ENCODE results near the gene ING3.

The ING3 gene

GRCh38 chr7:120933475-120933874 is 17.1 kb upstream of the ING3 start:
- no peak overlapping the region for H2AFZ ChIP-seq (ENCODE audit: low read depth, low read length)
- H3K27me3 ChIP-seq (ENCODE audit: insufficient read depth, low read length): no peaks in the 10 kb centered on the region
- no peaks in the 10 kb centered on the region for H3K4me1 ChIP-seq (ENCODE audit: insufficient read depth, low read length)
- no peaks in the 10 kb centered on the region for H3K36me3 ChIP-seq (ENCODE audit: insufficient read depth, low read length)
- H3K9me3 ChIP-seq (ENCODE audit: low read length): no peaks in the 10 kb centered on the region
- H3K4me3 ChIP-seq (ENCODE audit: low read length): no peak overlapping the region

- no peaks in the 10 kb centered on the region for H3K27me3 ChIP-seq (ENCODE audit: insufficient read depth, low read length)
- no peaks in the 10 kb centered on the region for H3K9me3 ChIP-seq (ENCODE audit: low read length)
- no peaks in the 10 kb centered on the region for H3K36me3 ChIP-seq (ENCODE audit: insufficient read depth, low read length)
- no peak overlapping the region for H2AFZ ChIP-seq (ENCODE audit: low read depth, low read length)
- no peaks in the 10 kb centered on the region for H3K4me1 ChIP-seq (ENCODE audit: insufficient read depth, low read length)
- H3K4me3 ChIP-seq (ENCODE audit: low read length): no peak overlapping the region
Measured at GRCh38 chr7:120939345-120939744, 11.2 kb upstream of the ING3 start.

GRCh38 chr7:120941064-120941463 is 9.5 kb upstream of the ING3 start:
- no peaks in the 10 kb centered on the region for H3K9me3 ChIP-seq (ENCODE audit: low read length)
- no peaks in the 10 kb centered on the region for H3K36me3 ChIP-seq (ENCODE audit: insufficient read depth, low read length)
- no peak overlapping the region for H3K4me3 ChIP-seq (ENCODE audit: low read length)
- H3K27me3 ChIP-seq (ENCODE audit: insufficient read depth, low read length): no peaks in the 10 kb centered on the region
- H3K4me1 ChIP-seq (ENCODE audit: insufficient read depth, low read length): no peaks in the 10 kb centered on the region
- H2AFZ ChIP-seq (ENCODE audit: low read depth, low read length): no peak overlapping the region

DNA sequence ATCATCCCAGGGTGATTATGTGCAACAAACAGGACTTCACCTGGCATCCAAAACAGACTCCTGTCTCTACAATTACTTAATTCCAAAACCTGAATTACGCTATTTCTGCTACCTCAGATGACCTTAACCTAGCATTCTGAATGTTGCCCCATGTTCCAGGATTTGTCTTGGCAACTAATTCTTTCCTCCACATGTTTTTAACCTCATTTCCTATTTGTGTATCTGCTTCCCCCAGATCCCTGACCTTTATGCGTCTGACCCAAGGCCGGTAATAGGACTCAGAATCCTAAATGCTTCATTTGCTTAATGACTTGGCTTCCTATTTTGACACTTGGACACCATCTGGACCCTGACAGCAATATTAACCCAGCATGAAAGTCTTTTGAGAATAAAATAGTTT is 8.7 kb upstream of the ING3 start:
- Histone ChIP-seq H3K36me3 (ENCODE audit: insufficient read depth, low read length) (no peaks in the 10 kb centered on the region), H2AFZ (ENCODE audit: low read depth, low read length) (no peak overlapping the region), H3K4me1 (ENCODE audit: insufficient read depth, low read length) (no peaks in the 10 kb centered on the region), H3K4me3 (ENCODE audit: low read length) (no peak overlapping the region), H3K9me3 (ENCODE audit: low read length) (no peaks in the 10 kb centered on the region), H3K27me3 (ENCODE audit: insufficient read depth, low read length) (no peaks in the 10 kb centered on the region)

- Histone ChIP-seq H2AFZ (ENCODE audit: low read depth, low read length) (no peak overlapping the region), H3K4me1 (ENCODE audit: insufficient read depth, low read length) (no peaks in the 10 kb centered on the region), H3K4me3 (ENCODE audit: low read length) (no peak overlapping the region), H3K36me3 (ENCODE audit: insufficient read depth, low read length) (no peaks in the 10 kb centered on the region), H3K27me3 (ENCODE audit: insufficient read depth, low read length) (no peaks in the 10 kb centered on the region), H3K9me3 (ENCODE audit: low read length) (no peaks in the 10 kb centered on the region)
Measured at GRCh38 chr7:120942861-120943260, 7.7 kb upstream of the ING3 start.

GRCh38 chr7:120944826-120945562 is 5.6 kb upstream of the ING3 start:
- Histone ChIP-seq H3K4me1 (ENCODE audit: insufficient read depth, low read length) (peaks cover 9% of the 10 kb centered on the region), H3K9me3 (ENCODE audit: low read length) (no peaks in the 10 kb centered on the region), H2AFZ (ENCODE audit: low read depth, low read length) (no peak overlapping the region), H3K4me3 (ENCODE audit: low read length) (no peak overlapping the region), H3K27me3 (ENCODE audit: insufficient read depth, low read length) (no peaks in the 10 kb centered on the region), H3K36me3 (ENCODE audit: insufficient read depth, low read length) (no peaks in the 10 kb centered on the region)

- Histone ChIP-seq H2AFZ (ENCODE audit: low read depth, low read length) (no peak overlapping the region), H3K4me1 (ENCODE audit: insufficient read depth, low read length) (peaks cover 26% of the 10 kb centered on the region)
Measured at GRCh38 chr7:120947980-120948379, 2.6 kb upstream of the ING3 start.

DNA sequence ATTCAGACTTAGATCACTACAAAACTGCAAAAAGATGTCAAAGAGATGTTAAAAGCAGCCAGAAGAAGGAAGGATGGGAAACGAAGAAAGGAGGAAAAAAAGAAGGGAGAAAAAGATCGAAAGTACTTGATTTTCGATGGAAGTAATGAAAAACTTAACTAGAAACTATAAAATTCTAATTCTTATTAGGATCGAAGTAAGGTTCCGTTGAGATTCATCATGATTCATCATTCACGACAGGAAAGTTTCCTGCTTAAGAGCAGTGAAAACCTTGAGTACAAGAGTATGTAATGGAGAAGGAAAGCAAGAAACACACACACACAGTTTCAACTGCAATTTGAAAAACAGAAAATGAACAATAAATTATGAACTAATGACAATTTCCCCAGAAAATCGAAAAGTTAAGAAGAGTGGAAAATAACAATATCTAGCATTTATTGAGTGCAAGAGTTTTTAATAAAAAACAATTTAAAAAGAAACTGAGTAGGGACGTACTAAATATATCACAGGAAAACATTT is 1.1 kb upstream of the ING3 start:
- Histone ChIP-seq H3K9me3 (ENCODE audit: low read length) (no peaks in the 10 kb centered on the region), H2AFZ (ENCODE audit: low read depth, low read length) (peak overlapping the region; percentile 100), H3K4me1 (ENCODE audit: insufficient read depth, low read length) (peaks cover 27% of the 10 kb centered on the region), H3K27me3 (ENCODE audit: insufficient read depth, low read length) (no peaks in the 10 kb centered on the region), H3K4me3 (ENCODE audit: low read length) (peak overlapping the region; percentile 76), H3K36me3 (ENCODE audit: insufficient read depth, low read length) (peaks cover 13% of the 10 kb centered on the region)

More at GRCh38 chr7:120947980-120948379, 2.6 kb upstream of the ING3 start:
- H3K9me3 ChIP-seq (ENCODE audit: low read length): no peaks in the 10 kb centered on the region
- peaks cover under 1% of the 10 kb centered on the region for H3K36me3 ChIP-seq (ENCODE audit: insufficient read depth, low read length)
- H3K4me3 ChIP-seq (ENCODE audit: low read length): no peak overlapping the region
- H3K27me3 ChIP-seq (ENCODE audit: insufficient read depth, low read length): no peaks in the 10 kb centered on the region

GRCh38 chr7:120949998-120950538 is 509 bp upstream of the ING3 start:
- no peaks in the 10 kb centered on the region for H3K9me3 ChIP-seq (ENCODE audit: low read length)
- peaks cover 27% of the 10 kb centered on the region for H3K4me1 ChIP-seq (ENCODE audit: insufficient read depth, low read length)
- H2AFZ ChIP-seq (ENCODE audit: low read depth, low read length): peak overlapping the region; percentile 100
- peak overlapping the region; percentile 76 for H3K4me3 ChIP-seq (ENCODE audit: low read length)
- no peaks in the 10 kb centered on the region for H3K27me3 ChIP-seq (ENCODE audit: insufficient read depth, low read length)
- peaks cover 19% of the 10 kb centered on the region for H3K36me3 ChIP-seq (ENCODE audit: insufficient read depth, low read length)

- no peak overlapping the region for H2AFZ ChIP-seq (ENCODE audit: low read depth, low read length)
Measured at GRCh38 chr7:120951309-120951699, 727 bp downstream of the ING3 start.

DNA sequence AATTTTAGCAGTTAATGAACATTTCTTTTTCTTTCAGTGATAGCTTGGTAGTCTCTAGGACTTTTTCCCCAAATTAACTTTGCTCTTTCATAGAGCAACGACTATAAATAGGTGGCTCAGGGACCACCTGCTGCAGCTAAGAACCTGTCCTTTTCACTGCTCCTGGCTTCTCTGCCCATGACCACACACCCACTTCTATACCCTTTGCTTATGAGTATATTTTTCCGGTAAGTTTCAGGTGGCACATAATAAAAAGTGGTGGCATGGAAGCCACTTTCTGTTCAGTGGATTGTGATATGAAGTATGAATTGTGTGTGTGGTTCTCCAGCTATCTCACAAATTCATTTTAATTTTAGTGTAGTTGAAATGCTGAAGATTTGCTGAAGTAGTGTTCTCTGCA is 1.2 kb downstream of the ING3 start:
- no peaks in the 10 kb centered on the region for H3K9me3 ChIP-seq (ENCODE audit: low read length)
- no peak overlapping the region for H2AFZ ChIP-seq (ENCODE audit: low read depth, low read length)
- peak overlapping the region; percentile 78 for H3K4me3 ChIP-seq (ENCODE audit: low read length)
- peaks cover 35% of the 10 kb centered on the region for H3K36me3 ChIP-seq (ENCODE audit: insufficient read depth, low read length)
- no peaks in the 10 kb centered on the region for H3K27me3 ChIP-seq (ENCODE audit: insufficient read depth, low read length)
- peaks cover 27% of the 10 kb centered on the region for H3K4me1 ChIP-seq (ENCODE audit: insufficient read depth, low read length)

More at GRCh38 chr7:120951309-120951699, 727 bp downstream of the ING3 start:
- Histone ChIP-seq H3K4me1 (ENCODE audit: insufficient read depth, low read length) (peaks cover 27% of the 10 kb centered on the region), H3K36me3 (ENCODE audit: insufficient read depth, low read length) (peaks cover 31% of the 10 kb centered on the region), H3K9me3 (ENCODE audit: low read length) (no peaks in the 10 kb centered on the region), H3K27me3 (ENCODE audit: insufficient read depth, low read length) (no peaks in the 10 kb centered on the region), H3K4me3 (ENCODE audit: low read length) (peak overlapping the region; percentile 78)

DNA sequence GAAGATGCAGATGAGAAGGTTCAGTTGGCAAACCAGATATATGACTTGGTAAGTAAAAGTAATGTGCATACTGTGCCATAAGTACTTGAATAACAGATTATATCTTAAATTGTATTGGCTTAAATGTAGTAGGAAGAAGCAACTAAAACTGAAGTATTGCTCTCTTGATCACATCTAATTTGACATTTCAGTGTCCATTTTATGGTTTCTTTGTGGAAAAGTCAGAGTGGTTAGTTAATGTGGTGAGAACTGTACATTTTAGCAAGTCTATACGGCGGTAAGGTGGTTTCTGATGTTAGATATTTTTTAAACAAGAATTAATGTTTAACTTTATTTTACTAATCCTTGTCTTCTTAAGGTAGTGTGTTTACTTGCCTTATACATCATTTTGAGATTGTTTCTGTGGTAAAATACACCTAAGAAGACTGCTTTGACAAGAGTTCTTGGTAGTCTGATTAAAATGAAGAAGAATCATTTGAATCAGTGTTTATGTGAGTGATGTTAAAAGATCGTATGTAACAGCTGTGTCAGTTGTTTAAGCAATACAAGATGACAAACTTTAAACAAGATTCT is 5.1 kb downstream of the ING3 start:
- peaks cover 18% of the 10 kb centered on the region for H3K4me1 ChIP-seq (ENCODE audit: insufficient read depth, low read length)
- no peaks in the 10 kb centered on the region for H3K27me3 ChIP-seq (ENCODE audit: insufficient read depth, low read length)
- no peak overlapping the region for H3K4me3 ChIP-seq (ENCODE audit: low read length)
- no peaks in the 10 kb centered on the region for H3K9me3 ChIP-seq (ENCODE audit: low read length)
- H2AFZ ChIP-seq (ENCODE audit: low read depth, low read length): no peak overlapping the region
- H3K36me3 ChIP-seq (ENCODE audit: insufficient read depth, low read length): peaks cover 52% of the 10 kb centered on the region

- Histone ChIP-seq H3K4me1 (ENCODE audit: insufficient read depth, low read length) (no peaks in the 10 kb centered on the region), H3K9me3 (ENCODE audit: low read length) (no peaks in the 10 kb centered on the region), H3K36me3 (ENCODE audit: insufficient read depth, low read length) (peaks cover 42% of the 10 kb centered on the region), H3K4me3 (ENCODE audit: low read length) (no peak overlapping the region), H3K27me3 (ENCODE audit: insufficient read depth, low read length) (no peaks in the 10 kb centered on the region), H2AFZ (ENCODE audit: low read depth, low read length) (no peak overlapping the region)
Measured at GRCh38 chr7:120959929-120960484, 9.4 kb downstream of the ING3 start.
